ENCODE results near the gene ANXA6. TPM values are rescaled to one million over a fixed set of nuclear protein-coding genes. Genes with fewer than 3 reads are reported as not detected.

ANXA6 gene
- total and polyA plus RNA-seq, 2 experiments from 2014 or later: 122 to 152 TPM

DNA sequence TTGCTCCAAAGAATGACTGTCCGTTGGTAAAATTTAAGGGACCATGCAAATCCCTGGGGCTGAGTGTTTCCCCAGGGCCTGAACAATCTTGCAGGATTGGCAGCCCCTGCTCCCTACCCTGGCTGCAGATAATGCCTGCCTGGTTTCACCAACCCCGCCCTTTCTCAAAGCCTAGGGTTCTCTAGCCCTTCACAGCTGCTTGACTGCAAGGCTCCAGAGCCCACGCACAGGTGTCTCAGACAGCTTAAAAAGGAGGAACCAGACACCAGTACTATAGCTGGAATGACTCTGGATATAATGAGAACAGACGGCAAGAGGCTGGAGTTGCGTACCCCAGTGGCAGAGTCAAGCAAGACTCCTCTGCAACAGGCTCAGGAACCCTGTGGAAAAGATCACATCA lies 51.5 kb downstream of the ANXA6 start:
- Histone ChIP-seq H3K9me3 (ENCODE audit: low read depth) (no peaks in the 10 kb centered on the region), H2AFZ (no peak overlapping the region), H3K4me2 (no peak overlapping the region), H3K36me3 (replicated peaks; ENCODE audit: insufficient read depth, low read depth) (no peaks in the 10 kb centered on the region), H3K79me2 (no peaks in the 10 kb centered on the region), H3K4me1 (ENCODE audit: insufficient read depth) (peaks cover 3% of the 10 kb centered on the region), H3K27me3 (no peaks in the 10 kb centered on the region), H3K9me2 (replicated peaks; ENCODE audit: insufficient read depth) (no peaks in the 10 kb centered on the region), H3K4me3 (no peak overlapping the region), H3K27ac (no peak overlapping the region), H4K20me1 (ENCODE audit: insufficient read depth, poor library complexity, severe bottlenecking) (no peaks in the 10 kb centered on the region)
- WGBS (ENCODE audit: low lambda C conversion rate, missing lambda C conversion rate): 91% methylated on average over 5 of the region's 5 CpGs
- TF ChIP-seq, protein P1, sequence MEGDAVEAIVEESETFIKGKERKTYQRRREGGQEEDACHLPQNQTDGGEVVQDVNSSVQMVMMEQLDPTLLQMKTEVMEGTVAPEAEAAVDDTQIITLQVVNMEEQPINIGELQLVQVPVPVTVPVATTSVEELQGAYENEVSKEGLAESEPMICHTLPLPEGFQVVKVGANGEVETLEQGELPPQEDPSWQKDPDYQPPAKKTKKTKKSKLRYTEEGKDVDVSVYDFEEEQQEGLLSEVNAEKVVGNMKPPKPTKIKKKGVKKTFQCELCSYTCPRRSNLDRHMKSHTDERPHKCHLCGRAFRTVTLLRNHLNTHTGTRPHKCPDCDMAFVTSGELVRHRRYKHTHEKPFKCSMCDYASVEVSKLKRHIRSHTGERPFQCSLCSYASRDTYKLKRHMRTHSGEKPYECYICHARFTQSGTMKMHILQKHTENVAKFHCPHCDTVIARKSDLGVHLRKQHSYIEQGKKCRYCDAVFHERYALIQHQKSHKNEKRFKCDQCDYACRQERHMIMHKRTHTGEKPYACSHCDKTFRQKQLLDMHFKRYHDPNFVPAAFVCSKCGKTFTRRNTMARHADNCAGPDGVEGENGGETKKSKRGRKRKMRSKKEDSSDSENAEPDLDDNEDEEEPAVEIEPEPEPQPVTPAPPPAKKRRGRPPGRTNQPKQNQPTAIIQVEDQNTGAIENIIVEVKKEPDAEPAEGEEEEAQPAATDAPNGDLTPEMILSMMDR (IDR thresholded peaks at IDR 0.05; ENCODE audit: poor library complexity): no peak
- no peak for TF ChIP-seq EZH2phosphoT487 (IDR thresholded peaks at IDR 0.05; ENCODE audit: low read depth, severe bottlenecking, unreplicated experiment)
- TF ChIP-seq EZH2 (IDR thresholded peaks at IDR 0.05; ENCODE audit: borderline replicate concordance): no peak
- DNase-seq (ENCODE audit: low spot score): no peak

DNA sequence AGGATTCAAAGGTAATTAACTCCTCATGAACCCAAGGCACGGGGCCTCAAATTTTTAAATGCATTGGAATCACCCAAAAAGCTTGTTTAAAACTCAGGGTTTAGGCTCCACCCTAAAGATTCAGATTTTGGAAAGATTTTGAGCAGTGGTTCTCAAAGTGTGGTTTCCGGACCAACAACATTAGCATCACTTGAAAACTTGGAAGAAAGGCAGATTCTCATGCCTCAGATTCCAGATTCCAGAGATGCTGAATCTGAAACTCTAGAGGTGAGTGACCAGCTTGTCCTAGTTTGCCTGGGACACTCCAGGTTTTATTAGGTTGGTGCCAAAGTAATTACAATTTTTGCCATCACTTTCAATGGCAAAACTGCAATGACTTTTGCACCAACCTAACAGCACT lies 52.0 kb downstream of the ANXA6 start:
- WGBS (ENCODE audit: low lambda C conversion rate, missing lambda C conversion rate): 91% methylated on average over 2 of the region's 2 CpGs

DNA sequence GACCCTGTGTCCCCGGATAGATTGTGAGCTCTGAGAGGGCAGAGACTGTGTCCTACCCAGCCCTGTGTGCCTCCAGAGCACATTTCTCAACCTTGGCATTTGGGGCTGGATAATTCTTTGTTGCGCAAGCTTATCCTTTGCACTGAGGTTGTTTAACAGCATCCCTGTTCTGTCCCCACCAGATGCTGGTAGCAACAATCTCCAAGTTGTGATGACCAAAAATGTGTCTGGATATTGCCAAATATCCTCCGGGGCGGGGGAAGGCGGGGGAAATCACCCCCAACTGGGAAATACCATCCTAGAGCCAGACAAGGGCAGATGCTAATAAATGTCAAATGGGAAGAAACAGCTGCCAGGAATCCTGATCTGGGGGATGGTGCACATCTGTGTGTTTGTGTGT lies 52.8 kb downstream of the ANXA6 start:
- no peak overlapping the region for H3K4me2 ChIP-seq
- no peaks in the 10 kb centered on the region for H3K79me2 ChIP-seq
- no peak overlapping the region for H2AFZ ChIP-seq
- WGBS (ENCODE audit: low lambda C conversion rate, missing lambda C conversion rate): 60% methylated on average over 5 of the region's 5 CpGs
- no peaks in the 10 kb centered on the region for H3K36me3 ChIP-seq (replicated peaks; ENCODE audit: insufficient read depth, low read depth)
- TF ChIP-seq, protein P1 (IDR thresholded peaks at IDR 0.05; ENCODE audit: poor library complexity): no peak
- TF ChIP-seq EZH2 (IDR thresholded peaks at IDR 0.05; ENCODE audit: borderline replicate concordance): no peak
- no peaks in the 10 kb centered on the region for H4K20me1 ChIP-seq (ENCODE audit: insufficient read depth, poor library complexity, severe bottlenecking)
- DNase-seq (ENCODE audit: low spot score): peak; percentile 47
- H3K27me3 ChIP-seq: no peaks in the 10 kb centered on the region
- H3K9me2 ChIP-seq (replicated peaks; ENCODE audit: insufficient read depth): no peaks in the 10 kb centered on the region
- peak overlapping the region; percentile 37 for H3K27ac ChIP-seq
- H3K4me1 ChIP-seq (ENCODE audit: insufficient read depth): peaks cover 9% of the 10 kb centered on the region
- H3K9me3 ChIP-seq (ENCODE audit: low read depth): no peaks in the 10 kb centered on the region
- no peak overlapping the region for H3K4me3 ChIP-seq

More for the DNA sequence above, 52.0 kb downstream of the ANXA6 start:
- H3K9me3 ChIP-seq (ENCODE audit: low read depth): no peaks in the 10 kb centered on the region
- H3K27me3 ChIP-seq: no peaks in the 10 kb centered on the region
- no peak overlapping the region for H2AFZ ChIP-seq
- H3K4me3 ChIP-seq: no peak overlapping the region
- H3K27ac ChIP-seq: no peak overlapping the region
- no peaks in the 10 kb centered on the region for H3K36me3 ChIP-seq (replicated peaks; ENCODE audit: insufficient read depth, low read depth)
- H3K79me2 ChIP-seq: no peaks in the 10 kb centered on the region
- H3K4me2 ChIP-seq: no peak overlapping the region
- H3K9me2 ChIP-seq (replicated peaks; ENCODE audit: insufficient read depth): no peaks in the 10 kb centered on the region
- peaks cover 5% of the 10 kb centered on the region for H3K4me1 ChIP-seq (ENCODE audit: insufficient read depth)
- no peak for DNase-seq (ENCODE audit: low spot score)
- H4K20me1 ChIP-seq (ENCODE audit: insufficient read depth, poor library complexity, severe bottlenecking): no peaks in the 10 kb centered on the region
- no peak for TF ChIP-seq EZH2phosphoT487 (IDR thresholded peaks at IDR 0.05; ENCODE audit: low read depth, severe bottlenecking, unreplicated experiment)
- no peak for TF ChIP-seq EZH2 (IDR thresholded peaks at IDR 0.05; ENCODE audit: borderline replicate concordance)
- TF ChIP-seq, protein P1 (IDR thresholded peaks at IDR 0.05; ENCODE audit: poor library complexity): no peak

DNA sequence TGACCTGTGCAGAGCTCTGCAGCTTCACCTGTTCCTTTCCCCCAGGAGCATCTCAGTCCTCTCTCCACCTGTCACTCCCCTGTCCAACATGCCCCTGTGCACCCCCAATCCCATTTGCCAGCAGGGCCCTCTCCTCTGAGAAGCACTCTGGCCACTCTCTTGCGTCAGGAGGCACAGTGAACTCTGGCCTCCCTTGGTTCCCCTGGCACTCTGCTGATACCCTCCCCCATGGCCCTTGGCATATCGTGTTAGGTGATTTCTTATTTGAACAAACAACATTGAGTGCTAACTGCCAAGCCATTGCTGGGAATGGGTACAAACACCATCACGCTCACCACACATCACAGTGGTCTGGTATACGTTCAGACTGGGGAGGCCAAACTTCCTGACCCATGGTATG lies 55.8 kb downstream of the ANXA6 start:
- no peak overlapping the region for H3K4me2 ChIP-seq
- DNase-seq (ENCODE audit: low spot score): no peak
- H3K27ac ChIP-seq: no peak overlapping the region
- no peak overlapping the region for H2AFZ ChIP-seq
- TF ChIP-seq, protein P1 (IDR thresholded peaks at IDR 0.05; ENCODE audit: poor library complexity): no peak
- TF ChIP-seq EZH2 (IDR thresholded peaks at IDR 0.05; ENCODE audit: borderline replicate concordance): no peak
- no peak for TF ChIP-seq EZH2phosphoT487 (IDR thresholded peaks at IDR 0.05; ENCODE audit: low read depth, severe bottlenecking, unreplicated experiment)
- no peaks in the 10 kb centered on the region for H3K36me3 ChIP-seq (replicated peaks; ENCODE audit: insufficient read depth, low read depth)
- H3K27me3 ChIP-seq: no peaks in the 10 kb centered on the region
- 93% methylated on average over 4 of the region's 4 CpGs for WGBS (ENCODE audit: low lambda C conversion rate, missing lambda C conversion rate)
- no peak overlapping the region for H3K4me3 ChIP-seq
- H4K20me1 ChIP-seq (ENCODE audit: insufficient read depth, poor library complexity, severe bottlenecking): no peaks in the 10 kb centered on the region
- H3K9me2 ChIP-seq (replicated peaks; ENCODE audit: insufficient read depth): no peaks in the 10 kb centered on the region
- H3K4me1 ChIP-seq (ENCODE audit: insufficient read depth): peaks cover 9% of the 10 kb centered on the region
- no peaks in the 10 kb centered on the region for H3K79me2 ChIP-seq
- no peaks in the 10 kb centered on the region for H3K9me3 ChIP-seq (ENCODE audit: low read depth)
